SK-N-SH (cell line): Measurements from ENCODE around the gene SH3PXD2A. TPM values are rescaled to one million over a fixed set of nuclear protein-coding genes. Genes with fewer than 3 reads are reported as not detected.

Experiments used
- CTCF ChIA-PET: fragments of 300-600, 350-600 bp; formaldehyde crosslinking; extraction: SDS; loops from one replicate; lab custom pipeline; 2021; lab: Yijun Ruan, JAX
- POLR2A ChIA-PET: fragments of 350-600 bp; sonication (Branson Sonifier 250); formaldehyde crosslinking; extraction: SDS; loops from one replicate; lab custom pipeline; 2020; ENCODE audit warnings: antibody characterized with exemption, inconsistent platforms; lab: Yijun Ruan, JAX
- DNase-seq: peaks from one replicate; pipeline ENCODE4 v3.0.0; 2012
- H2AFZ ChIP-seq: fragments of 200-600 bp; sonication (generic); 2 replicates; pipeline ENCODE4 v1.8.1; 2016; ENCODE audit warnings: antibody characterized with exemption, mild to moderate bottlenecking, low read depth
- H3F3A ChIP-seq: fragments of 200-600 bp; sonication (generic); replicated peaks from 2 replicates; pipeline ENCODE3; 2016; ENCODE audit warnings: antibody characterized with exemption, mild to moderate bottlenecking; ENCODE audit not compliant: insufficient read depth
- H3K27ac ChIP-seq, 2 experiments: fragments of 200-500 bp in 1 of 2; fragments of 200-600 bp in 1 of 2; sonication (Bioruptor generic) in 1 of 2; sonication (generic), shearing (Covaris generic) in 1 of 2; 2 replicates each; pipeline versions ENCODE4 v1.5.1 to v1.6.1; 2014 to 2016; ENCODE audit warnings: low read depth in 2 of 2, inconsistent platforms in 1 of 2, low read length in 1 of 2, mild to moderate bottlenecking in 1 of 2, mixed read lengths in 1 of 2
- H3K27me3 ChIP-seq: fragments of 200-600 bp; sonication (generic), shearing (Covaris generic); 2 replicates; pipeline ENCODE4 v1.6.1; 2016; ENCODE audit warnings: mixed run types; ENCODE audit not compliant: insufficient read depth
- H3K36me3 ChIP-seq, 2 experiments: fragments of 200-500 bp in 1 of 2; fragments of 200-600 bp in 1 of 2; sonication (Bioruptor generic) in 1 of 2; sonication (generic) in 1 of 2; replicated peaks in 1 of 2; 2 replicates each; pipeline versions ENCODE3 to v1.5.1; 2014 to 2016; ENCODE audit warnings: low read length in 1 of 2, mild to moderate bottlenecking in 1 of 2; ENCODE audit not compliant: insufficient read depth in 2 of 2, control insufficient read depth in 1 of 2
- H3K4me1 ChIP-seq, 2 experiments: fragments of 200-500 bp in 1 of 2; fragments of 200-600 bp in 1 of 2; sonication (Bioruptor generic) in 1 of 2; sonication (generic), shearing (Covaris generic) in 1 of 2; 2 replicates each; pipeline versions ENCODE4 v1.5.1 to v1.6.1; 2014 to 2016; ENCODE audit warnings: low read depth in 1 of 2, low read length in 1 of 2, mixed run types in 1 of 2; ENCODE audit not compliant: insufficient read depth in 2 of 2, control insufficient read depth in 1 of 2
- H3K4me2 ChIP-seq: fragments of 200-600 bp; sonication (generic), shearing (Covaris generic); 2 replicates; pipeline ENCODE4 v1.6.1; 2017; ENCODE audit warnings: mixed run types
- H3K4me3 ChIP-seq, 2 experiments: fragments of 200-500 bp in 1 of 2; fragments of 200-600 bp in 1 of 2; sonication (Bioruptor generic) in 1 of 2; sonication (generic), shearing (Covaris generic) in 1 of 2; 2 replicates each; pipeline versions ENCODE4 v1.5.1 to v1.8.1; 2014 to 2016; ENCODE audit warnings: low read depth in 2 of 2, inconsistent platforms in 1 of 2, low read length in 1 of 2, mild to moderate bottlenecking in 1 of 2, mixed read lengths in 1 of 2, moderate library complexity in 1 of 2
- H3K79me2 ChIP-seq: fragments of 200-600 bp; sonication (generic); 2 replicates; pipeline ENCODE4 v1.8.1; 2017; ENCODE audit warnings: mild to moderate bottlenecking; ENCODE audit not compliant: insufficient read depth
- H3K9ac ChIP-seq: fragments of 200-600 bp; sonication (generic); 2 replicates; pipeline ENCODE4 v1.6.1; 2017; ENCODE audit warnings: mixed run types
- H3K9me2 ChIP-seq: fragments of 200-600 bp; sonication (generic); 2 replicates; pipeline ENCODE4 v1.6.1; 2017; ENCODE audit warnings: mixed run types
- H3K9me3 ChIP-seq: fragments of 200-600 bp; sonication (generic); 2 replicates; pipeline ENCODE4 v1.6.1; 2017; ENCODE audit warnings: mixed run types, mild to moderate bottlenecking, moderate library complexity
- H4K20me1 ChIP-seq: fragments of 200-600 bp; sonication (generic); 2 replicates; pipeline ENCODE4 v1.6.1; 2017; ENCODE audit warnings: mild to moderate bottlenecking, mixed run types; ENCODE audit not compliant: insufficient read depth
- EP300 ChIP-seq, 2 experiments: IDR thresholded peaks; 2 replicates each; pipeline versions ENCODE4 v1.4.0 to v1.6.1; 2012; ENCODE audit warnings: borderline replicate concordance in 1 of 2, low read depth in 1 of 2, low read length in 1 of 2
- GATA2 ChIP-seq: sonication (generic); formaldehyde crosslinking; IDR thresholded peaks from 2 replicates; pipeline ENCODE4 v1.5.0; 2020; ENCODE audit warnings: mild to moderate bottlenecking, missing genetic modification reagents
- NFIC ChIP-seq: IDR thresholded peaks from 2 replicates; pipeline ENCODE4 v1.4.0; 2012; ENCODE audit warnings: borderline replicate concordance
- SMC3 ChIP-seq: IDR thresholded peaks from 2 replicates; pipeline ENCODE4 v1.6.1; 2012; ENCODE audit warnings: low read depth, low read length, improper control_type of control experiment
- TEAD4 ChIP-seq: IDR thresholded peaks from 2 replicates; pipeline ENCODE4 v1.4.0; 2012; ENCODE audit warnings: mild to moderate bottlenecking, borderline replicate concordance; ENCODE audit not compliant: insufficient read depth
- WGBS: methylation state at CpG from one replicate; pipeline ENCODE4 v1.1.6; 2017; ENCODE audit warnings: low lambda C conversion rate; 5-methylcytosine and 5-hydroxymethylcytosine counted together
- polyA plus RNA-seq, 3 experiments: library from polyadenylated mRNA; depleted of rRNA; stranded (reverse); fragments of >200 nt; gene quantifications; 2 replicates each; pipeline ENCODE4 v1.2.3, GENCODE V29; 2012
- TF ChIP-seq, protein P1 (sequence below): fragments of 150-350 bp; IDR thresholded peaks from 2 replicates; pipeline ENCODE4 v1.6.1; 2016; ENCODE audit warnings: mild to moderate bottlenecking, low read depth, low read length
- TF ChIP-seq, protein P2 (sequence below): IDR thresholded peaks from 2 replicates; pipeline ENCODE4; 2012

Gene SH3PXD2A
- polyA plus RNA-seq, 1 of the 3 experiments (the other 2 are of a cell fraction): 2.5 TPM

DNA sequence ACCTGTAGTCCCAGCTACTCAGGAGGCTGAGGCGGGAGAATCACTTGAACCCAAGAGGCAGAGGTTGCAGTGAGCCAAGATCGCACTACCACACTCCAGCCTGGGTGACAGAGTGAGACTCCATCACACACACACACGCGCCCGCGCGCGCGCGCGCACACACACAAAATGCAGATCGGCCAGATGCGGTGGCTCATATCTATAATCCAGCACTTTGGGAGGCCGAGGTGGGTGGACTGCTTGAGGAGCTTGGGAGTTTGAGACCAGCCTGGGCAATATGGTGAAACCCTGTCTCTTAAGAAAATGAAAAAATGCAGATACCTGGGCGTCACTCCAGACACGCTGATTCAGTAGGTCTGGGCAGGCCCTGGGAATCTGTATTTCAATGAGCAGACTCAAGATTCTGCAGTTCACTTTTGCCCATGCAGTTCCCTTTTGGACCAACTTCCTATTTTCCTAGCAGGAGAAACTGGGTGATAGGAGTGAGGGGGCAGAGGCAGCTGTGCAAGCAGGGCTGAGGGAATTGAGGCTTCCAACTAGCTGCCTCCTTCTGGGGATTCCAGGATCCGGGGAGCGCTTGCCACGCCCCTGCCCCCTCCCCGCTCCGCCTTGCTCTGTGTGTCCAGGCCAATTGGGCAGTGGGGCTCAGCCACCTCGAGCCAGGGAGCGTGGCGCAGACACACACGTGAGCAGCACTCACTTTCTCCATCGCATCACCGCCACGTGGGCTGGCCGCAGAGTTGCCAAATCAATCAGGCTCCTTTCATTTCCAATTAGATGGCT, 173.6 kb downstream of the SH3PXD2A start:
- whole genome bisulfite sequencing: 88% methylated on average over 21 of the region's 29 CpGs
- H3K9ac ChIP-seq: no peak overlapping the region
- no peak for DNase-seq
- no peak overlapping the region for H3K27ac ChIP-seq
- H3K9me2 ChIP-seq: no peaks in the 10 kb centered on the region
- POLR2A ChIA-PET: no interaction called here
- H3K4me2 ChIP-seq: no peak overlapping the region
- H3K79me2 ChIP-seq: no peaks in the 10 kb centered on the region
- H3F3A ChIP-seq: peaks cover 3% of the 10 kb centered on the region
- TF ChIP-seq NFIC (no peak), SMC3 (no peak), TEAD4 (no peak)
- TF ChIP-seq, protein P1, sequence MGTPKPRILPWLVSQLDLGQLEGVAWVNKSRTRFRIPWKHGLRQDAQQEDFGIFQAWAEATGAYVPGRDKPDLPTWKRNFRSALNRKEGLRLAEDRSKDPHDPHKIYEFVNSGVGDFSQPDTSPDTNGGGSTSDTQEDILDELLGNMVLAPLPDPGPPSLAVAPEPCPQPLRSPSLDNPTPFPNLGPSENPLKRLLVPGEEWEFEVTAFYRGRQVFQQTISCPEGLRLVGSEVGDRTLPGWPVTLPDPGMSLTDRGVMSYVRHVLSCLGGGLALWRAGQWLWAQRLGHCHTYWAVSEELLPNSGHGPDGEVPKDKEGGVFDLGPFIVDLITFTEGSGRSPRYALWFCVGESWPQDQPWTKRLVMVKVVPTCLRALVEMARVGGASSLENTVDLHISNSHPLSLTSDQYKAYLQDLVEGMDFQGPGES: no peak
- H3K9me3 ChIP-seq: no peaks in the 10 kb centered on the region
- H3K4me3 ChIP-seq: no peak overlapping the region
- H3K36me3 ChIP-seq: no peaks in the 10 kb centered on the region
- H4K20me1 ChIP-seq: no peaks in the 10 kb centered on the region
- CTCF ChIA-PET: interaction anchor here (0.9 to 6.6 kb wide), 4 partner anchors 31 to 203 kb away, joined by 4 to 129 read pairs (median 9); no protein-coding TSS in a partner anchor
- H3K4me1 ChIP-seq: peaks cover 0 to 24% of the 10 kb centered on the region in 2 experiments; a peak in 1 of 4 replicates
- no peaks in the 10 kb centered on the region for H3K27me3 ChIP-seq
- no peak overlapping the region for H2AFZ ChIP-seq

DNA sequence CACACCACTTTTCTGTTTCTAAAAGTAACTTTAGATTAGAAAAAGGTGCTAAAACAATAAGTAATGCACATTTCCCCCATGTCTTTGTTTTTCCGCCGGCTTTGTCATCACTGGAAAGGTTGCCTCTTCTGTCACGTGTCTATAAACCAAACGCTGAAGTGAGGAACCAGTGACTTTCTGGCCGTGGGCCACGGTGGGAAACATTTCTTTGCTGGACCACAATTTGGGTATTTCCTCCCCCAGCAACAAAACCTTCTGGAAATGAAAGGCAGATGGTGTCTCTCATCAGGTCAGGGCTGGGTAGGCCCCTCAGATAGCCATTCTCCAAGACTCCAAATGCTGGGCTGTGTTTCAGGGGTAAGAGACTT, 174.5 kb downstream of the SH3PXD2A start:
- no peak overlapping the region for H3K4me3 ChIP-seq
- H3K4me2 ChIP-seq: no peak overlapping the region
- peaks cover 7% of the 10 kb centered on the region for H3F3A ChIP-seq
- H3K9me2 ChIP-seq: no peaks in the 10 kb centered on the region
- over 99% methylated on average over 6 of the region's 6 CpGs for WGBS
- H3K27me3 ChIP-seq: no peaks in the 10 kb centered on the region
- TF ChIP-seq GATA2: no peak
- TF ChIP-seq, protein P2, sequence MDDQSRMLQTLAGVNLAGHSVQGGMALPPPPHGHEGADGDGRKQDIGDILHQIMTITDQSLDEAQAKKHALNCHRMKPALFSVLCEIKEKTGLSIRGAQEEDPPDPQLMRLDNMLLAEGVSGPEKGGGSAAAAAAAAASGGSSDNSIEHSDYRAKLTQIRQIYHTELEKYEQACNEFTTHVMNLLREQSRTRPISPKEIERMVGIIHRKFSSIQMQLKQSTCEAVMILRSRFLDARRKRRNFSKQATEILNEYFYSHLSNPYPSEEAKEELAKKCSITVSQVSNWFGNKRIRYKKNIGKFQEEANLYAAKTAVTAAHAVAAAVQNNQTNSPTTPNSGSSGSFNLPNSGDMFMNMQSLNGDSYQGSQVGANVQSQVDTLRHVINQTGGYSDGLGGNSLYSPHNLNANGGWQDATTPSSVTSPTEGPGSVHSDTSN: no peak
- no peak for TF ChIP-seq EP300 (IDR thresholded peaks at IDR 0.05; ENCODE audit: borderline replicate concordance in 1 of 2, low read depth in 1 of 2, low read length in 1 of 2)
- no peak for DNase-seq
- ChIA-PET CTCF (interaction anchor here (3.3 to 4.3 kb wide), 2 partner anchors 14 to 75 kb away, joined by 14 to 16 read pairs; no protein-coding TSS in a partner anchor), POLR2A (no interaction called here)
- H3K79me2 ChIP-seq: no peaks in the 10 kb centered on the region
- no peak overlapping the region for H3K9ac ChIP-seq
- peaks cover 0 to 22% of the 10 kb centered on the region in 2 experiments; a peak in 1 of 4 replicates for H3K4me1 ChIP-seq
- no peaks in the 10 kb centered on the region for H3K9me3 ChIP-seq
- no peaks in the 10 kb centered on the region for H4K20me1 ChIP-seq
- H3K27ac ChIP-seq: no peak overlapping the region
- H3K36me3 ChIP-seq: no peaks in the 10 kb centered on the region
- no peak overlapping the region for H2AFZ ChIP-seq
